Esophagus muscularis mucosa (tissue), 4 donors: Measurements from ENCODE around the gene NR2C2AP.

Experiments
- CTCF ChIP-seq, 3 experiments: fragments of 200-600 bp in 2 of 3; fragments of 450-650 bp in 1 of 3; sonication (generic) in 2 of 3; IDR thresholded peaks; one replicate each; pipeline ENCODE4 v1.5.1; 2017 to 2019; ENCODE audit warnings: antibody characterized with exemption in 3 of 3, mild to moderate bottlenecking in 2 of 3, moderate library complexity in 1 of 3
- EP300 ChIP-seq: sonication (generic); formaldehyde crosslinking; IDR thresholded peaks from one replicate; pipeline ENCODE4 v1.6.1; 2017; ENCODE audit warnings: antibody characterized with exemption
- POLR2A ChIP-seq: fragments of 450-650 bp; IDR thresholded peaks from one replicate; pipeline ENCODE4 v1.6.1; 2017; ENCODE audit warnings: antibody characterized with exemption, moderate library complexity, mild to moderate bottlenecking, low read depth
- POLR2AphosphoS5 ChIP-seq, 2 donors: sonication (generic); formaldehyde crosslinking; IDR thresholded peaks; one replicate each; pipeline ENCODE4 v1.6.1; 2017; ENCODE audit warnings: antibody characterized with exemption in 2 of 2

GRCh38 chr19:19181488-19181998 lies 21.7 kb downstream of the NR2C2AP start:
- TF ChIP-seq CTCF (IDR thresholded peaks at IDR 0.05): no peak
- no peak for TF ChIP-seq POLR2A
- no peak for TF ChIP-seq EP300
- TF ChIP-seq POLR2AphosphoS5 (IDR thresholded peaks at IDR 0.05): no peak
